Activated gamma-delta T cell (primary cell): ENCODE data around the gene BBS2.
"Not testable (repeated sequence)": the region's sequence is repeated elsewhere in the genome, so short reads cannot be mapped to it uniquely, and the experiment has no call there.

Experiments used
- DNase-seq: peaks from one replicate; lab custom pipeline; 2025; lab: John Stamatoyannopoulos, UW

The BBS2 gene

GRCh38 chr16:56520251-56520577 lies 390 bp upstream of the BBS2 start:
- DNase-seq = no peak

- no peak for DNase-seq
Measured at GRCh38 chr16:56518425-56518824, 1.4 kb downstream of the BBS2 start.

GRCh38 chr16:56517206-56517605 lies 2.6 kb downstream of the BBS2 start:
- no peak for DNase-seq

GRCh38 chr16:56515665-56516064 lies 4.2 kb downstream of the BBS2 start:
- no peak for DNase-seq

GRCh38 chr16:56514845-56515244 lies 5.0 kb downstream of the BBS2 start:
- DNase-seq = no peak

GRCh38 chr16:56513972-56514371 lies 5.9 kb downstream of the BBS2 start:
- no peak for DNase-seq

GRCh38 chr16:56513091-56513490 lies 6.7 kb downstream of the BBS2 start:
- no peak for DNase-seq

GRCh38 chr16:56512025-56512424 lies 7.8 kb downstream of the BBS2 start:
- no peak for DNase-seq

- DNase-seq = no peak
Measured at GRCh38 chr16:56510544-56510943, 9.3 kb downstream of the BBS2 start.

GRCh38 chr16:56506941-56507340 lies 12.9 kb downstream of the BBS2 start:
- DNase-seq = no peak

GRCh38 chr16:56505181-56505580 lies 14.6 kb downstream of the BBS2 start:
- no peak for DNase-seq

- DNase-seq = no peak
Measured at GRCh38 chr16:56493815-56494214, 26.0 kb downstream of the BBS2 start.

GRCh38 chr16:56493126-56493525 lies 26.7 kb downstream of the BBS2 start:
- no peak for DNase-seq

GRCh38 chr16:56491657-56492261 lies 28.1 kb downstream of the BBS2 start:
- DNase-seq = no peak

- DNase-seq = not testable (repeated sequence)
Measured at GRCh38 chr16:56488868-56489267, 31.0 kb downstream of the BBS2 start.

- no peak for DNase-seq
Measured at GRCh38 chr16:56488035-56488434, 31.8 kb downstream of the BBS2 start.

- DNase-seq = no peak
Measured at GRCh38 chr16:56483394-56483793, 36.4 kb downstream of the BBS2 start.

- DNase-seq = no peak
Measured at GRCh38 chr16:56482683-56483236, 37.1 kb downstream of the BBS2 start.

- no peak for DNase-seq
Measured at GRCh38 chr16:56481468-56482122, 38.2 kb downstream of the BBS2 start.

GRCh38 chr16:56480776-56481467 lies 38.9 kb downstream of the BBS2 start:
- DNase-seq = no peak

- no peak for DNase-seq
Measured at GRCh38 chr16:56479469-56479868, 40.4 kb downstream of the BBS2 start.

- no peak for DNase-seq
Measured at GRCh38 chr16:56478281-56479049, 41.4 kb downstream of the BBS2 start.
